ENCODE data around the gene B4GALT6.
"Not testable (repeated sequence)": the region's sequence is repeated elsewhere in the genome, so short reads cannot be mapped to it uniquely, and the experiment has no call there.

The B4GALT6 gene, protein sequence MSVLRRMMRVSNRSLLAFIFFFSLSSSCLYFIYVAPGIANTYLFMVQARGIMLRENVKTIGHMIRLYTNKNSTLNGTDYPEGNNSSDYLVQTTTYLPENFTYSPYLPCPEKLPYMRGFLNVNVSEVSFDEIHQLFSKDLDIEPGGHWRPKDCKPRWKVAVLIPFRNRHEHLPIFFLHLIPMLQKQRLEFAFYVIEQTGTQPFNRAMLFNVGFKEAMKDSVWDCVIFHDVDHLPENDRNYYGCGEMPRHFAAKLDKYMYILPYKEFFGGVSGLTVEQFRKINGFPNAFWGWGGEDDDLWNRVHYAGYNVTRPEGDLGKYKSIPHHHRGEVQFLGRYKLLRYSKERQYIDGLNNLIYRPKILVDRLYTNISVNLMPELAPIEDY

DNA sequence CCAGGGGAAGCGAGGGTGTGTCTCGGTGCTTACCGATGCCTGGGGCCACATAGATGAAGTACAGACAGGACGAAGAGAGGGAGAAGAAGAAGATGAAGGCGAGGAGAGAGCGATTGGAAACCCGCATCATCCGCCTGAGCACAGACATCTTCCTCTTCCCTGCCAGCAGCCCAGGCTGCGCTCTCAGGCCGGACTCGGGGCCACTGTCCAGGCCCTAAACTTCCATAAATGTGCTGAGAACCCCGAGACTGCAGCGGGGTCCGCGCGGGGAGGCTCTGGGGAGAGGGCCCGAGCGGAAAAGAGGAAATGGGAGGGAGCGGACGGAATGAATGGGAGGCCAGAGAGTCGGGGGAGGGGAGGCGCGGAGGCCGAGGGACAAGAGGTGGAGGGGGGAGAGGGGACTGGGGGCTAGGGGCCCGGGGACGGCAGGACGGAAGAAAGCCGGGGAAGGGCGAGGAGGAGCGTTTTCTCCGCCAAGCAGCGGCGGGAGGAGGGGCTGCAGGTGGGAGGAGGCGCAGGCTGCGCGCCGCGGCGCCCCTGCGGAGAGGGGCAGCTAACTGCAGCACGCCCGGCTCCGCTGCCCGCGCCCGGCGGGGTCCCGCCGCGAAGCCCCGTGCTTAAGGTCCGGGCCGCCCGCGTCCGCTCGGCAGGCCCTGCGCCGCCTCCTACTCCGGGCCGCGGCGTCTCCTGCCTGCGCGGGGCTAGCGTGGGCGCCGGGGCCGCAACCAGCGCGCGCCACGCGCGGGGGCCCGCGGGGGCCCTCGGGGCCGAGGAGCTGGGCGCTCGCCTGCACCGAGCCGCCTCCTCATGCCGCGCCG, at the start of gene B4GALT6:
Gene B4GALT6, minus strand, starts transcription at position 303 of the 818 bp plus-strand sequence. Its CDS starts 155 bp downstream, at position 148.
- DNase-seq (ENCODE audit: low read depth, low spot score) = no peak

DNA sequence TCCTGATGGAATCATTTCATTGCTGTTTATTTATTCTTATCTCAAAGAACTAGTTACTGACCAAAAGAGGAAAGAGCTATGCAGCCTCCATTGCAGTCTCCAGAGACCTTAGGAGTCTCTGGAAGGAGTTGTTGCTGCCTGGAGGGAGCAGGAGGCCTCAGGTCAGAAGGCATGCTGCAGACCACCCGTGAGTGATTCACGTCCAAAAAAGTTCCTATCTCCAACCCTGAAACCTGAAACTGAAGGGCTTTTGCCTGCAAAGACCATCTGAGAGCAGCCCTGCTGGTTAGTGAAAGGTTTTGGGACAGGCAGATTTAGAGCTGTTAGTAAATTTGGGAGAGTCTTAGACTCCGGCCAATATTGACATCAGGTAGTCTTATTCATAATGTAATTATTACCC, 47.2 kb upstream of the B4GALT6 start:
- DNase-seq (ENCODE audit: low read depth, low spot score) = no peak

GRCh38 chr18:31729196-31729595, 44.8 kb upstream of the B4GALT6 start:
- not testable (repeated sequence) for DNase-seq (ENCODE audit: low read depth, low spot score)

- DNase-seq (ENCODE audit: low read depth, low spot score) = no peak
Observed at GRCh38 chr18:31723990-31724711, 39.8 kb upstream of the B4GALT6 start.

DNA sequence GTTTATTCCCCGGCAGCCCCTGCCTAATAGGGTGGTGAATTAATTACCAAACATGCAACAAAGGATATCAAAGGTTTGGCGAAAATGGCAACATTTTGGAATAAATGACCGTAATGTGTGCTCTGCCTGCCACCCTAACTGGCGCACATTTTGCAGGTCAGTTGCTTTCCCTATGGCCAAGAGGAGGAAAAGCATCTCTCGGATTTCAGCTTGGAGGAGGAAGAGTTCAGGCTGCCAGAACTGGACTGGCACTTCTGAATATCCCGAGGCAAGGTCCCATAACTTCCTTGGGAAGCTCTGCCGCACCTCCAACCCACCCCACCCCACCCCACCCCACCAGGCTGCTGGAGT, 39.2 kb upstream of the B4GALT6 start:
- DNase-seq (ENCODE audit: low read depth, low spot score) = no peak

GRCh38 chr18:31722369-31722957, 38.1 kb upstream of the B4GALT6 start:
- DNase-seq (ENCODE audit: low read depth, low spot score) = peak; percentile 41

GRCh38 chr18:31721601-31722000, 37.2 kb upstream of the B4GALT6 start:
- no peak for DNase-seq (ENCODE audit: low read depth, low spot score)

- no peak for DNase-seq (ENCODE audit: low read depth, low spot score)
Observed at GRCh38 chr18:31720867-31721266, 36.5 kb upstream of the B4GALT6 start.

- no peak for DNase-seq (ENCODE audit: low read depth, low spot score)
Observed at GRCh38 chr18:31719363-31720006, 35.1 kb upstream of the B4GALT6 start.

- no peak for DNase-seq (ENCODE audit: low read depth, low spot score)
Observed at GRCh38 chr18:31718386-31718785, 34.0 kb upstream of the B4GALT6 start.

- no peak for DNase-seq (ENCODE audit: low read depth, low spot score)
Observed at GRCh38 chr18:31716362-31716761, 32.0 kb upstream of the B4GALT6 start.

DNA sequence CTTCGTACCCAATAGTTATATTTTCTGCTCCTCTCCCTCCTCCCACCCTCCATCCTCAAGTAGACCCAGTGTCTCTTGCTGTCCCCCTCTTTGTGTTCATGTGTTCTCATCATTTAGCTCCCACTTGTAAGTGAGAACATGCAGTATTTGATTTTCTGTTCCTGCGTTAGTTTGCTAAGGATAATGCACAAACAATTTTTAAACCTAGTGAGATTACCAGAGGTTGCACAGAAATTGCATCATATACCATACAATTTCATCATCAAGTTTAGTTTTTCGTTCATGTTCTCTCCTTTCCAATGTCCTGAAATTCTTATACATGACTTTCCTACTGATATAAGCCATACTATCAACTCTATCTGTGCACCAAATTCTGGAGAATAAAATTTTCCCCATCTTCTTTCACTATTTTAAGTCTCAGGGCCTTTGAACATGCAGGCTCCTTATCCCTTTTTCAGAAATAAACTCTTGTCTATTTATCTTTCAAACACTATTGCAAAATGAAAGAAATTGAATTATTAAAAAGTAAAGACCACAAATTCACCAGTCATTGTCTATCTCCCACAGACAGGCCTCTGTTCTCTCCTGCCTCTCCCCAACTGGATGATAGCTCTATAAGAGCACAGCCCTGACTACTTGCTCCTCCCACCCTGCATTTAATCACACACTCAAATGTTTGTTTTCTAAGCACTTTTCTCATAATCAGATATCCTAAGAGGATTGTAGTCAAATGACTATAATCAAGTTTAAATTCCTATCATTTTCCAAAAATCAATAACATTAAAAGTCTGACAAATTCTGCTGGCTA, 27.2 kb upstream of the B4GALT6 start:
- DNase-seq (ENCODE audit: low read depth, low spot score) = no peak

DNA sequence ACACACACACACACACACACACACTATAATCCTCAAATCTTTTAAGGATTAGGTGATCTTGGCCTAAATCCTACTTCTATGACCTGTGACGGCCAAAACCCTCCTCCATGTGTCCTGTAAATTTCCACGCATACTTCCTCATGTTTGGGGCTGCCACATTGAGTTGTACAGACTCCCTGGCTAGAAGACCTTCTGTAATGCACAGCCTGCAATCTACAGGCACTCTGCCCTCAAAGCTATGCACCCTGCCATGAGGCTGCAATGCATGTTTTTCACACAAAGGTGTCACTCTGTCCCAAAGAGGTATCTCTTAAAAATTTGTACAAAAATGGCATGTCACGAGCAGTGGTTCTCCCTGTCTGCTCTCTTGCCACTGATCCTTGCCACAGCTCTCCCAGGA, 26.4 kb upstream of the B4GALT6 start:
- DNase-seq (ENCODE audit: low read depth, low spot score) = no peak

GRCh38 chr18:31707815-31708214, 23.4 kb upstream of the B4GALT6 start:
- DNase-seq (ENCODE audit: low read depth, low spot score) = no peak

DNA sequence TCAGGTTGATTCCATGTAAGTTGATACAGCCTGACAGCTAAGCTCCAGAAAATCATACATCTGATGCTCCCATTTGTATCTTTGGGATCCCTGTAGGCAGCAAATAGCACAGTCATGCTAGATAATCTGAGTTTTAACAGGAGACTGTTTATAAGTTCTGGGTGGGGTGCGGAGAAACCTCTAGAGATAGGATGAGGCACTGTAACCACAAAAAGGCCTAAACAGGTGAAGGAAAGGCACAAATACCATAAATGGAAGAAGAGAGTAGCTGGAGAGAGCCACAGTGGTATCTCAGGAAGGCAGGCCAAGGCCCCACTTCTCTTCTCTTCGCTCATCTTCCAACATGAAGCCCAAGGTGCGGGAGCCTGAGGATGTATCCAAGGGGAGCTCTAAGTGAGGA, 18.1 kb upstream of the B4GALT6 start:
- DNase-seq (ENCODE audit: low read depth, low spot score) = no peak

GRCh38 chr18:31701744-31702143, 17.4 kb upstream of the B4GALT6 start:
- DNase-seq (ENCODE audit: low read depth, low spot score) = no peak

DNA sequence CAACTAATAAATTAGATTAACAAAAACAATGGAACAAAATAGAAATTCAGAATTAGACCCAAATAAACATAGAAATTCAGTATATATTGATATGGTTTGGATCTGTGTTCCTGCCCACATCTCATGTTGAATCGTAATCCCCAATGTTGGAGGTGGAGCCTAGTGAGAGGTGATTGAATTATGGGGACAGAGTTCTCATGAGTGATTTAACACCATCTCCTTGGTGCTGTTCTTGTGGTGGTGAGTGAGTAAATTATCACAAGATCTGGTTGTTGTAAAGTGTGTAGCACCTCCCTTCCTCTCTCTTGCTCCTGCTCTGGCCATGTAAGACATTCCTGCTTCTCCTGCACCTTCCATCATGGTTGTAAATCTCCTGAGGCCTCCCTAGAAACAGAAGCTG, 16.6 kb upstream of the B4GALT6 start:
- no peak for DNase-seq (ENCODE audit: low read depth, low spot score)

- no peak for DNase-seq (ENCODE audit: low read depth, low spot score)
Observed at GRCh38 chr18:31697351-31698298, 13.2 kb upstream of the B4GALT6 start.

GRCh38 chr18:31695989-31696388, 11.6 kb upstream of the B4GALT6 start:
- no peak for DNase-seq (ENCODE audit: low read depth, low spot score)
